Measurements from ENCODE around the gene MYO9A.
"Not testable (repeated sequence)": the region's sequence is repeated elsewhere in the genome, so short reads cannot be mapped to it uniquely, and the experiment has no call there.

The MYO9A gene

DNA sequence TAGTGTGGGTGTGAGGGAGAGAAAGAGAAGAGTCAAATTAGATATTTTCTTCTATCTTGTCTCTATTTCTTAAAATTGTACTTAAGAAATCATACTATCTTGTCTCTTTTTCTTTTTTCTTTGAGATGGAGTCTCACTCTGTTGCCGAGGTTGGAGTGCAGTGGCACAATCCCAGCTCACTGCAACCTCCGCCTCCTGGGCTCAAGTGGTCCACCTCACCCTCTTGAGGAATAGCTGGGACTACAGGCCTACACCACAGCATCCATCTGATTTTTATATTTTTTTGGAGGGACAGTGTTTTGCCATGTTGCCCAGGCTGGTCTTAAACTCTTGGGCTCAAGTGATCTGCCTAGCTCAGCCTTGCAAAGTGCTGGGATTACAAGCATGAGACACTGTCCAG is 104.2 kb downstream of the MYO9A start:
- TF ChIP-seq, protein P1, sequence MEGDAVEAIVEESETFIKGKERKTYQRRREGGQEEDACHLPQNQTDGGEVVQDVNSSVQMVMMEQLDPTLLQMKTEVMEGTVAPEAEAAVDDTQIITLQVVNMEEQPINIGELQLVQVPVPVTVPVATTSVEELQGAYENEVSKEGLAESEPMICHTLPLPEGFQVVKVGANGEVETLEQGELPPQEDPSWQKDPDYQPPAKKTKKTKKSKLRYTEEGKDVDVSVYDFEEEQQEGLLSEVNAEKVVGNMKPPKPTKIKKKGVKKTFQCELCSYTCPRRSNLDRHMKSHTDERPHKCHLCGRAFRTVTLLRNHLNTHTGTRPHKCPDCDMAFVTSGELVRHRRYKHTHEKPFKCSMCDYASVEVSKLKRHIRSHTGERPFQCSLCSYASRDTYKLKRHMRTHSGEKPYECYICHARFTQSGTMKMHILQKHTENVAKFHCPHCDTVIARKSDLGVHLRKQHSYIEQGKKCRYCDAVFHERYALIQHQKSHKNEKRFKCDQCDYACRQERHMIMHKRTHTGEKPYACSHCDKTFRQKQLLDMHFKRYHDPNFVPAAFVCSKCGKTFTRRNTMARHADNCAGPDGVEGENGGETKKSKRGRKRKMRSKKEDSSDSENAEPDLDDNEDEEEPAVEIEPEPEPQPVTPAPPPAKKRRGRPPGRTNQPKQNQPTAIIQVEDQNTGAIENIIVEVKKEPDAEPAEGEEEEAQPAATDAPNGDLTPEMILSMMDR (conservative IDR thresholded peaks at IDR 0.05; ENCODE audit: control insufficient read depth, insufficient read depth, low read depth, low read length), result no peak

GRCh38 chr15:72011302-72011942 is 106.5 kb downstream of the MYO9A start:
- no peak for DNase-seq (ENCODE audit: low read depth)
- no peak overlapping the region for H3K4me3 ChIP-seq (ENCODE audit: control insufficient read depth, low read depth, low read length)
- TF ChIP-seq, protein P1 (conservative IDR thresholded peaks at IDR 0.05; ENCODE audit: control insufficient read depth, insufficient read depth, low read depth, low read length), result no peak

More for the DNA sequence above, 104.2 kb downstream of the MYO9A start:
- DNase-seq (ENCODE audit: low read depth), result no peak
- H3K4me3 ChIP-seq (ENCODE audit: control insufficient read depth, low read depth, low read length), result no peak overlapping the region

DNA sequence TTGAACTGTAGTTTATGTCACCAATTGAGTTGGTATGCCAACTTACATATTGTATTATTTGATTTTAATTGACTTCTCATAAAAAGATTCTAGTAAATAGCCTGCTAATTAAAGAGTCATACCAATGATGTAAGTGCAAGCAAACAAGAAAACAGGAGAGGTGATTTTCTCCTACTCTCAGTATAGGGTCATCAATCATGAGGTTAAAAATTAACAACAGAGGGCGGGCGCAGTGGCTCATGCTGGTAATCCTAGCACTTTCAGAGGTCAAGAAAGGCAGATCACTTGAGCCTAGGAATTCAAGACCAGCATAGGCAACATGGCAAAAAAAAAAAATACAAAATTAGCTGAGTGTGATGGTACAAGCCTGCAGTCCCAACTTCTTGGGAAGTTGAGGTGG is 108.7 kb downstream of the MYO9A start:
- TF ChIP-seq, protein P1 (conservative IDR thresholded peaks at IDR 0.05; ENCODE audit: control insufficient read depth, insufficient read depth, low read depth, low read length), result no peak

GRCh38 chr15:72006382-72006781 is 111.6 kb downstream of the MYO9A start:
- no peak overlapping the region for H3K4me3 ChIP-seq (ENCODE audit: control insufficient read depth, low read depth, low read length)
- DNase-seq (ENCODE audit: low read depth), result no peak
- TF ChIP-seq, protein P1 (conservative IDR thresholded peaks at IDR 0.05; ENCODE audit: control insufficient read depth, insufficient read depth, low read depth, low read length), result no peak

More for the DNA sequence above, 108.7 kb downstream of the MYO9A start:
- H3K4me3 ChIP-seq (ENCODE audit: control insufficient read depth, low read depth, low read length), result no peak overlapping the region
- DNase-seq (ENCODE audit: low read depth), result no peak

DNA sequence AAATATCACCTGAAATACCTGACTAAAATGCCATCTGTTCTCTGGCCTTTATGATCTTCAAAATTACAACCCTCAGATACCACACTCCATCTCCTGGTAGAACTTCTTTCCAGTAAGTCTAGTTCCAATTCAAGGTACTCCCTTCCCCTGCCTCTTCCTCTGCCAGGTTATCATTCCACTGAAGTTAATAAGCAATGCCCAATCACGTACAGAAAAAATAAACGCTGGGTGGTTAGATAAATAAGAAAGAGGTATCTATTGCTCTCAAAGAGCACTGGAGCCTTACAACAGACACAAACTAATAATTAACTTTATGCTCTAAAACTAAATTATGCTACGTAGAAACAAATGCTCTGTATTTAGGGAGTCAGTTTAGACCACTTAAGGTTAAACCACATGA is 112.5 kb downstream of the MYO9A start:
- DNase-seq (ENCODE audit: low read depth), result no peak
- H3K4me3 ChIP-seq (ENCODE audit: control insufficient read depth, low read depth, low read length), result no peak overlapping the region
- TF ChIP-seq, protein P1 (conservative IDR thresholded peaks at IDR 0.05; ENCODE audit: control insufficient read depth, insufficient read depth, low read depth, low read length), result no peak

GRCh38 chr15:71999807-72000206 is 118.1 kb downstream of the MYO9A start:
- H3K4me3 ChIP-seq (ENCODE audit: control insufficient read depth, low read depth, low read length), result no peak overlapping the region
- TF ChIP-seq, protein P1 (conservative IDR thresholded peaks at IDR 0.05; ENCODE audit: control insufficient read depth, insufficient read depth, low read depth, low read length), result no peak
- no peak for DNase-seq (ENCODE audit: low read depth)

GRCh38 chr15:71998717-71999116 is 119.2 kb downstream of the MYO9A start:
- not testable (repeated sequence) for DNase-seq (ENCODE audit: low read depth); H3K4me3 ChIP-seq (ENCODE audit: control insufficient read depth, low read depth, low read length)

Data from fibroblast of mammary gland (primary cell).